Smooth muscle cell (in vitro differentiated cells): ENCODE results near the gene TOMM40. TPM values are rescaled to one million over a fixed set of nuclear protein-coding genes. Genes with fewer than 3 reads are reported as not detected.
"Not testable (repeated sequence)": the region's sequence is repeated elsewhere in the genome, so short reads cannot be mapped to it uniquely, and the experiment has no call there.

Experiments used
- DNase-seq: peaks from one replicate; lab custom pipeline; 2025; ENCODE audit not compliant: unreplicated experiment; lab: John Stamatoyannopoulos, UW
- H2AFZ ChIP-seq: fragments of 200-600 bp; sonication (generic); 2 replicates; pipeline ENCODE4 v1.6.0; 2016; ENCODE audit warnings: antibody characterized with exemption, low read depth, mild to moderate bottlenecking
- H3F3A ChIP-seq: fragments of 200-600 bp; sonication (generic); 2 replicates; pipeline ENCODE4 v1.6.0; 2017; ENCODE audit warnings: antibody characterized with exemption, low read depth
- H3K27ac ChIP-seq: fragments of 200-600 bp; sonication (generic); 2 replicates; pipeline ENCODE4 v1.5.1; 2016; ENCODE audit warnings: low read depth, mild to moderate bottlenecking
- H3K27me3 ChIP-seq: fragments of 200-600 bp; sonication (generic); 2 replicates; pipeline ENCODE4 v1.6.1; 2016; ENCODE audit warnings: low read depth, mild to moderate bottlenecking
- H3K36me3 ChIP-seq: fragments of 200-600 bp; sonication (generic); 2 replicates; pipeline ENCODE4 v1.5.1; 2016; ENCODE audit warnings: low read depth
- H3K4me1 ChIP-seq: fragments of 200-600 bp; sonication (generic); 2 replicates; pipeline ENCODE4 v1.5.1; 2016; ENCODE audit warnings: low read depth
- H3K4me2 ChIP-seq: fragments of 200-600 bp; sonication (generic); 2 replicates; pipeline ENCODE4 v1.6.0; 2016; ENCODE audit warnings: mild to moderate bottlenecking
- H3K4me3 ChIP-seq: fragments of 200-600 bp; sonication (generic); 2 replicates; pipeline ENCODE4 v1.5.1; 2016; ENCODE audit warnings: mild to moderate bottlenecking
- H3K79me2 ChIP-seq: fragments of 200-600 bp; sonication (generic); 2 replicates; pipeline ENCODE4 v1.6.0; 2016; ENCODE audit warnings: low read depth, mild to moderate bottlenecking
- H3K9ac ChIP-seq: fragments of 200-600 bp; sonication (generic); 2 replicates; pipeline ENCODE4 v1.6.0; 2016; ENCODE audit warnings: low read depth
- H3K9me3 ChIP-seq: fragments of 200-600 bp; sonication (generic); replicated peaks from 2 replicates; pipeline ENCODE4 v1.5.1; 2016; ENCODE audit warnings: low read depth
- H4K20me1 ChIP-seq: fragments of 200-600 bp; sonication (generic); 2 replicates; pipeline ENCODE4 v1.6.0; 2016; ENCODE audit warnings: low read depth
- CTCF ChIP-seq: fragments of 200-600 bp; sonication (generic); IDR thresholded peaks from 2 replicates; pipeline ENCODE4 v1.5.1; 2017; ENCODE audit warnings: borderline replicate concordance, mild to moderate bottlenecking, antibody characterized with exemption; ENCODE audit not compliant: insufficient read depth, poor library complexity, severe bottlenecking
- WGBS: methylation state at CpG from one replicate; pipeline ENCODE4 v1.1.7; 2016; ENCODE audit warnings: low lambda C conversion rate; 5-methylcytosine and 5-hydroxymethylcytosine counted together
- polyA plus RNA-seq: library from polyadenylated mRNA; unstranded; fragments of >200 nt; fragmentation: Nextera tagmentation; extraction: Ambion mirVana; gene quantifications from 2 replicates; pipeline ENCODE4 v1.2.1, GENCODE V29; 2016
- total RNA-seq: library from RNA; depleted of rRNA; stranded (reverse); fragments of >200 nt; gene quantifications from 2 replicates; pipeline ENCODE4 v1.2.3, GENCODE V29; 2014

TOMM40 gene
- total and polyA plus RNA-seq, 2 experiments from 2014 or later, result 65.0 to 96.0 TPM

- H3K4me2 ChIP-seq, result no peak overlapping the region
- H3K27me3 ChIP-seq, result no peaks in the 10 kb centered on the region
- peaks cover 98% of the 10 kb centered on the region for H4K20me1 ChIP-seq
- H3K4me3 ChIP-seq, result no peak overlapping the region
- peaks cover 100% of the 10 kb centered on the region for H3K79me2 ChIP-seq
- H3F3A ChIP-seq, result no peaks in the 10 kb centered on the region
- H3K4me1 ChIP-seq, result no peaks in the 10 kb centered on the region
- H3K36me3 ChIP-seq, result no peaks in the 10 kb centered on the region
- DNase-seq, result no peak
- no peak overlapping the region for H2AFZ ChIP-seq
- H3K27ac ChIP-seq, result no peak overlapping the region
- no peaks in the 10 kb centered on the region for H3K9me3 ChIP-seq
- TF ChIP-seq CTCF, result no peak
- H3K9ac ChIP-seq, result no peak overlapping the region
- 81% methylated on average over 10 of the region's 10 CpGs for WGBS
These were observed 34.5 kb upstream of the TOMM40 start for GRCh38 chr19:44856421-44857083.

- H3K4me2 ChIP-seq, result no peak overlapping the region
- H3K79me2 ChIP-seq, result peaks cover 95% of the 10 kb centered on the region
- no peak overlapping the region for H3K27ac ChIP-seq
- H3K4me1 ChIP-seq, result no peaks in the 10 kb centered on the region
- H3K36me3 ChIP-seq, result no peaks in the 10 kb centered on the region
- no peaks in the 10 kb centered on the region for H3K27me3 ChIP-seq
- no peak overlapping the region for H3K9ac ChIP-seq
- H4K20me1 ChIP-seq, result peaks cover 93% of the 10 kb centered on the region
- H2AFZ ChIP-seq, result no peak overlapping the region
- TF ChIP-seq CTCF, result no peak
- WGBS, result 96% methylated on average over 4 of the region's 4 CpGs
- no peak overlapping the region for H3K4me3 ChIP-seq
- no peak for DNase-seq
- H3K9me3 ChIP-seq, result no peaks in the 10 kb centered on the region
- H3F3A ChIP-seq, result no peaks in the 10 kb centered on the region
These were observed 33.2 kb upstream of the TOMM40 start for GRCh38 chr19:44857837-44858236.

- Histone ChIP-seq H3K79me2 (peaks cover 92% of the 10 kb centered on the region), H4K20me1 (peaks cover 93% of the 10 kb centered on the region)
- not testable (repeated sequence) for H3K27ac ChIP-seq, H3K36me3 ChIP-seq, H3K27me3 ChIP-seq, H3K9me3 ChIP-seq, H3K9ac ChIP-seq, H3F3A ChIP-seq, H2AFZ ChIP-seq, DNase-seq, H3K4me3 ChIP-seq, H3K4me1 ChIP-seq, H3K4me2 ChIP-seq
- WGBS, result 93% methylated on average over 3 of the region's 3 CpGs
These were observed 29.5 kb upstream of the TOMM40 start for GRCh38 chr19:44861576-44861975.

- H3K9ac ChIP-seq, result no peak overlapping the region
- peaks cover 84% of the 10 kb centered on the region for H4K20me1 ChIP-seq
- 93% methylated on average over 2 of the region's 2 CpGs for WGBS
- no peaks in the 10 kb centered on the region for H3F3A ChIP-seq
- H3K4me3 ChIP-seq, result no peak overlapping the region
- H2AFZ ChIP-seq, result no peak overlapping the region
- no peaks in the 10 kb centered on the region for H3K4me1 ChIP-seq
- H3K9me3 ChIP-seq, result no peaks in the 10 kb centered on the region
- H3K27ac ChIP-seq, result no peak overlapping the region
- H3K79me2 ChIP-seq, result peaks cover 84% of the 10 kb centered on the region
- TF ChIP-seq CTCF, result no peak
- H3K4me2 ChIP-seq, result no peak overlapping the region
- no peaks in the 10 kb centered on the region for H3K27me3 ChIP-seq
- no peaks in the 10 kb centered on the region for H3K36me3 ChIP-seq
- no peak for DNase-seq
These were observed 27.1 kb upstream of the TOMM40 start for GRCh38 chr19:44863990-44864389.
